ENCODE data around the gene NRGN.

- TF ChIP-seq CTCF (conservative IDR thresholded peaks at IDR 0.05; ENCODE audit: low read length) (no peak), EZH2phosphoT487 (IDR thresholded peaks at IDR 0.05; ENCODE audit: borderline replicate concordance, low read depth, low read length) (no peak)
Observed at GRCh38 chr11:124753624-124754023, 13.9 kb downstream of the NRGN start.

All from OCI-LY7 (cell line).